Nephron (organoid): ENCODE results near the gene CNOT1.
"Not testable (repeated sequence)": the region's sequence is repeated elsewhere in the genome, so short reads cannot be mapped to it uniquely, and the experiment has no call there.

Experiments used
- H3K27ac Mint-ChIP-seq, 3 experiments: 2 replicates each; pipeline ENCODE4 v1.8.0; 2020; ENCODE audit warnings: mixed read lengths in 3 of 3, mild to moderate bottlenecking in 2 of 3, moderate library complexity in 1 of 3
- H3K27me3 Mint-ChIP-seq: 2 replicates; pipeline ENCODE4 v1.8.0; 2021; ENCODE audit warnings: low read depth, mild to moderate bottlenecking, moderate library complexity, mixed read lengths
- H3K36me3 Mint-ChIP-seq: 2 replicates; pipeline ENCODE4 v1.8.0; 2020; ENCODE audit warnings: low read depth, mixed read lengths
- H3K4me1 Mint-ChIP-seq: 2 replicates; pipeline ENCODE4 v1.8.0; 2020; ENCODE audit warnings: mixed read lengths
- H3K4me3 Mint-ChIP-seq, 3 experiments: 2 replicates each; pipeline ENCODE4 v1.8.0; 2020; ENCODE audit warnings: mild to moderate bottlenecking in 3 of 3, mixed read lengths in 3 of 3, moderate library complexity in 2 of 3
- H3K9me3 Mint-ChIP-seq: 2 replicates; pipeline ENCODE4 v1.8.0; 2020; ENCODE audit warnings: mixed read lengths
- TF ChIP-seq, protein P1 (sequence below), 3 experiments: fragments of 200-600 bp; sonication (generic); IDR thresholded peaks; one replicate each; pipeline ENCODE4 v1.5.0; 2021; ENCODE audit warnings: antibody characterized with exemption in 3 of 3; ENCODE audit not compliant: unreplicated experiment in 3 of 3

CNOT1 gene

DNA sequence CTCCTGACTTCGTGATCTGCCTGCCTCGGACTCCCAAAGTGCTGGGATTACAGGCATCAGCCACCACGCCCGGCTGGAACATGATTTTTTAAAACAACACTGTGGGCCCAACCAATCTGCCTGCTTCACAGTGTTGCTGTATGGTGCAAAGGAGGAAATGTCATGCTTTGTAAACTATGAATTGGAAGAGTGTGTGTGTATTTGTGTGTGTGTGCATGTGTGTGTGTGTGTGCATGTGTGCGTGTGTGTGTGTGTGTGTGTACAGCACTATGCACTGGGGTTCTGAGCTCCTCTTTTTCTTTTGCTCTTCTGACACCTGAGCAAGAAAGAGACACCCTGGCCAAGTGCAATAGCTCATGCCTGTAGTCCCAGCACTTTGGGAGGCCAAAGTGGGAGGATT, 14.5 kb upstream of the CNOT1 start:
- H3K27me3 Mint-ChIP-seq, result no peaks in the 10 kb centered on the region
- TF ChIP-seq, protein P1, sequence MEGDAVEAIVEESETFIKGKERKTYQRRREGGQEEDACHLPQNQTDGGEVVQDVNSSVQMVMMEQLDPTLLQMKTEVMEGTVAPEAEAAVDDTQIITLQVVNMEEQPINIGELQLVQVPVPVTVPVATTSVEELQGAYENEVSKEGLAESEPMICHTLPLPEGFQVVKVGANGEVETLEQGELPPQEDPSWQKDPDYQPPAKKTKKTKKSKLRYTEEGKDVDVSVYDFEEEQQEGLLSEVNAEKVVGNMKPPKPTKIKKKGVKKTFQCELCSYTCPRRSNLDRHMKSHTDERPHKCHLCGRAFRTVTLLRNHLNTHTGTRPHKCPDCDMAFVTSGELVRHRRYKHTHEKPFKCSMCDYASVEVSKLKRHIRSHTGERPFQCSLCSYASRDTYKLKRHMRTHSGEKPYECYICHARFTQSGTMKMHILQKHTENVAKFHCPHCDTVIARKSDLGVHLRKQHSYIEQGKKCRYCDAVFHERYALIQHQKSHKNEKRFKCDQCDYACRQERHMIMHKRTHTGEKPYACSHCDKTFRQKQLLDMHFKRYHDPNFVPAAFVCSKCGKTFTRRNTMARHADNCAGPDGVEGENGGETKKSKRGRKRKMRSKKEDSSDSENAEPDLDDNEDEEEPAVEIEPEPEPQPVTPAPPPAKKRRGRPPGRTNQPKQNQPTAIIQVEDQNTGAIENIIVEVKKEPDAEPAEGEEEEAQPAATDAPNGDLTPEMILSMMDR (IDR thresholded peaks at IDR 0.05; ENCODE audit: unreplicated experiment in 3 of 3), result no peak
- H3K36me3 Mint-ChIP-seq, result no peaks in the 10 kb centered on the region
- no peaks in the 10 kb centered on the region for H3K4me1 Mint-ChIP-seq
- no peak overlapping the region for H3K27ac Mint-ChIP-seq
- no peaks in the 10 kb centered on the region for H3K9me3 Mint-ChIP-seq
- H3K4me3 Mint-ChIP-seq, result no peak overlapping the region

DNA sequence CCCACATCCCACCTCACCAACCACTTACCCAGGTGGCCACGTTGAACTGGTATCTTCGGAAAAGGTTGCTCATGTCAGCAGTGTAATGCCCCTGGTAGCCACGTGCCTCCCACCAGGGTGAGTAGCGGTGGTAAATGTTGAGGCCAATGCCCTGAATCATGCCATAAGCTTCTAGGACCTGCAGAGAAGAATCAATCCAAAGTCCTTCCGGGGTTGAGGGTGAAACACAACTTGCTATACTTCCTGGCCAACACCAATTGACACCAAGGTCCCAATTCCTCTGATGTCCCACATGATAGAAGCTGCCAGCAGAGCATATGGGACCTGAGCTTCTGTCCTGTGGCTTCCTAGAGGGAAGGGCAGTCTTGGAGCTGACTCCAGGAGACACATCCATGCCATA, 11.3 kb upstream of the CNOT1 start:
- TF ChIP-seq, protein P1 (IDR thresholded peaks at IDR 0.05; ENCODE audit: unreplicated experiment in 3 of 3), result no peak
- Mint-ChIP-seq H3K27me3 (peaks cover 4% of the 10 kb centered on the region), H3K27ac (no peak overlapping the region), H3K9me3 (no peaks in the 10 kb centered on the region), H3K4me3 (no peak overlapping the region), H3K4me1 (no peaks in the 10 kb centered on the region), H3K36me3 (no peaks in the 10 kb centered on the region)

DNA sequence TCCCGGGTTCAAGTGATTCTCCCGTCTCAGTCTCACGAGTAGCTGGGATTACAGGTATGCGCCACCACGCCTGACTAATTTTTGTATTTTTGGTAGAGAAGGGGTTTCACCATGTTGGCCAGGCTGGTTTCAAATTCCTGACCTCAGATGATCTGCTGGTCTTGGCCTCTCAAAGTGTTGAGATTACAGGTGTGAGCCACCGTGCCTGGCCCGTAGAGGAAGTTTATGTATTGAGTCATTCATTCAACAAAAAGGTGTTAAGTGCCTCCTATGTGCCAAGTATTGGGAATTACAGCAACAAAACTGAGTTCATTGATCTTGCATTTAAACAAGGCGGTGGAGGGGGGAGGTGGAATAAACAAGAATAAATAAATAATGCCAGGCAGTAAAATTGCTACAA, 10.2 kb upstream of the CNOT1 start:
- H3K9me3 Mint-ChIP-seq, result no peaks in the 10 kb centered on the region
- no peaks in the 10 kb centered on the region for H3K36me3 Mint-ChIP-seq
- no peaks in the 10 kb centered on the region for H3K4me1 Mint-ChIP-seq
- H3K27me3 Mint-ChIP-seq, result peaks cover 4% of the 10 kb centered on the region
- TF ChIP-seq, protein P1 (IDR thresholded peaks at IDR 0.05; ENCODE audit: unreplicated experiment in 3 of 3), result no peak
- H3K27ac Mint-ChIP-seq, result no peak overlapping the region
- no peak overlapping the region for H3K4me3 Mint-ChIP-seq

DNA sequence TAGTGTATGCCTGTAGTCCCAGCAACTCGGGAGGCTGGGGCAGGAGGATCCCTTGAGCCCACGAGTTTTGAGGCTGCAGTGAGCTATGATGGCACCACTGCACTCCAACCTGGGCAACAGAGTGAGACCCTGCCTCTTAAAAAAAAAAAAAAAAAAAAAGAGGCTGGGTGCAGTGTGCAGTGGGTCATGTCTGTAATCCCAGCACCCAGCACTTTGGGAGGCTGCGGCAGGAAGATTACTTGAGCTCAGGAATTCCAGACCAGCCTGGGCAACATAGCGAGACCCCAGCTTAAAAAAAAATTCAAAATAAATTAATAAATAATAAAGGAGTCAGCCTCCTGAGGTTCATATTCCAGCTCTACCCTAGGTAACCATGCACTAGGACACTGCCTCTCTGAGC, 9.6 kb upstream of the CNOT1 start:
- Mint-ChIP-seq H3K4me3 (no peak overlapping the region), H3K4me1 (no peaks in the 10 kb centered on the region), H3K27me3 (peaks cover 4% of the 10 kb centered on the region), H3K36me3 (no peaks in the 10 kb centered on the region), H3K9me3 (no peaks in the 10 kb centered on the region), H3K27ac (no peak overlapping the region)
- TF ChIP-seq, protein P1 (IDR thresholded peaks at IDR 0.05; ENCODE audit: unreplicated experiment in 3 of 3), result no peak

DNA sequence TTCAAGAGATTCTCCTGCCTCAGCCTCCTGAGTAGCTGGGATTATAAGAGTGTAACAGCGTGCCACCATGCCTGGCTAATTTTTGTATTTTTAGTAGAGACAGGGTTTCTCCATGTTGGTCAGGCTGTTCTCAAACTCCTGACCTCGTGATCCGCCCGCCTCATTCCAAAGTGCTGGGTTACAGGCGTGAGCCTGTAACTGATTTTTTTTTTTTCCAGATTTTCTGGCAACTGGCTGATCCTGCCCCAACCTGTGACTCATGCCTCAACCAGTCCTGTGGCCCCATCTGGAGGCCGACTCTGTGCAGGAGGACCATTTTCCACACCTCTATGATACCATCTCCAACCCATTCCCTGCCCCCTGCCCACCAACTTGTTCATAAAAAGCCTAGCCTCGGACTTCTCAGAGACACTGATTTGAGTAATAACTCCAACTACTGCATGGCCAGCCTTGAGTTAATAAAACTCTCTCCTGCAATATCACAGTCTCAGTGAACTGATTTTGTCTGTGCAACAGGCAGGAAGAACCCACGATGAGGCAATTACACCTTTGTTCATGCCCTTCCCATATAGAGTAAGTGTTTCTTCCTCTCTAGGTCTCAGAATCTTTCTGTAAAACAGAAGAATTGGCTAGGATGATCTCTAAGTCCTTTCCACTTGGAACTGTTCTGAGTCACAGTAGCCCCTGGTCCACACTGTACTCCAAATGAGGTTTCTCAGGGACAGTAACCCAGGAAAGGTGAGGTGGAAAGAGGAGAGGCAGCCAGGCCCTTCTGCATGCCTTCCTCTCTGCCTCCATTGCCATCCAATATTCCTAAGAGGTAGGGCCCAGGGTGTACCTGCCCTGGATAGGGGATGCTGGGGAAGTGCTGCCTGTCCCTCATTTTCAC, 8.8 kb upstream of the CNOT1 start:
- TF ChIP-seq, protein P1 (IDR thresholded peaks at IDR 0.05; ENCODE audit: unreplicated experiment in 3 of 3), result no peak
- Mint-ChIP-seq H3K27me3 (peaks cover 4% of the 10 kb centered on the region), H3K27ac (no peak overlapping the region), H3K9me3 (no peaks in the 10 kb centered on the region), H3K4me1 (no peaks in the 10 kb centered on the region), H3K36me3 (no peaks in the 10 kb centered on the region), H3K4me3 (no peak overlapping the region)

DNA sequence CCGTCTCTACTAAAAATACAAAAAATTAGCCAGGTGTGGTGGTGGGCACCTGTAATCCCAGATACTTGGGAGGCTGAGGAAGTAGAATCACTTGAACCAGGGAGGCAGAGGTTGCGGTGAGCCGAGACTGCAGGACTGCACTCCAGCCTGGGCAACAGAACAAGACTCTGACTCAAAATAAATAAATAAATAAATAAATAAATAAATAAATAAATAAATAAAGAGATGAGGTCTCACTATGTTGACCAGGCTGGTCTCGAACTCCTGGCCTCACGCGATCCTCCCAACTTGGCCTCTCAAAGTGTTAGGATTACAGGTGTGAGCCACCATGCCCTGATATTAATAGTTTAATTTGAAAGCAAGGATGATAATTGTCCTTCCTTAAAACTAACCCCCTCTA, 7.4 kb upstream of the CNOT1 start:
- H3K9me3 Mint-ChIP-seq, H3K4me3 Mint-ChIP-seq, H3K27me3 Mint-ChIP-seq, H3K27ac Mint-ChIP-seq, H3K36me3 Mint-ChIP-seq, H3K4me1 Mint-ChIP-seq: not testable (repeated sequence)
